Stimulated activated CD4-positive, alpha-beta T cell treated with anti-CD3 and anti-CD28 coated beads, Interleukin-15, amount 100 ng/mL, for 48 hours (primary cell): Measurements from ENCODE around the gene TARS3.

Source experiments
- DNase-seq, 2 donors: peaks; one replicate each; pipeline ENCODE4 v3.0.0-alpha.2; 2020; ENCODE audit warnings: low read depth in 2 of 2

Gene TARS3

DNA sequence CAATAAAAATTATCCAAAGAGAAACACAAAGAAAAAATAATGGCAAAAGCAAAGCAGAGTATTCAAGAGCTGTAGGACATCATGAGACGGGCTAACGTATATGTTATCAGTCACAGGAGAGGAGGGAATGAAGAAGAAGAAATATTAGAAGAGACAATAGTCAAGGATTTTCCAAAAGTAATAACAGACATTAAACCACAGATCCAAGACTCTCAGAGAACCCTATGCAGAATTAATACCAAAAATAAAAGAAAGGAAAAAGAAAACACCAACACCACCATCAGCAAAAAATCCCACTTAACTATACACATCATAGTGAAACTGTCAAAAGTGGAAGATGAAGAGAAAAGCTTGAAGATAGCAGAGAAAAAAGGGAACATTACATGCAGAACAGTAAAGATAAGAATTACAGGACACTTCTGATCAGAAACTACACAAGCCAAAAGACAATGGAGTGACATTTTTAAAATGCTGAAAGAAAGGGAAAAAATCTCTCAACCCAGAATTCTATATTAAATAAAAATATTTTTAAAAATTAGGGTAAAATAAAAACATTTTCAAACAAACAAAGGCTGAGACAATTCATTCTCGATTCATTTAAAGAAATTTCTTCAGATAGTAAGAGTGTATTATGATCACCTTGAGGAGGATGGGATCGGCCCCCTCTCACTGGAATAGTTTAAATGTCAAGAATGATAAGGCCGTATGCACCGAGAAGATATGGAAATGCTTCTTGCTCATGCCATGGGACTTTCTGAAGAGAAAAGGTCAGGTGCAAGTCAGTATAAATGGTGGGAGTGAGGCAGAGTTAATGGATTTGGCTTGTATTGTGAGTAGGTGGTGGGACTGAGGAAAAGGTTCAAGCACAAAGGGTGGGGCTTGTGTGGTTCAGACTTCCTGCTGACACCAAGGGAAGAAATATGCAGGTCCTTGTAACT lies 100.6 kb downstream of the TARS3 start:
- DNase-seq, result no peak

DNA sequence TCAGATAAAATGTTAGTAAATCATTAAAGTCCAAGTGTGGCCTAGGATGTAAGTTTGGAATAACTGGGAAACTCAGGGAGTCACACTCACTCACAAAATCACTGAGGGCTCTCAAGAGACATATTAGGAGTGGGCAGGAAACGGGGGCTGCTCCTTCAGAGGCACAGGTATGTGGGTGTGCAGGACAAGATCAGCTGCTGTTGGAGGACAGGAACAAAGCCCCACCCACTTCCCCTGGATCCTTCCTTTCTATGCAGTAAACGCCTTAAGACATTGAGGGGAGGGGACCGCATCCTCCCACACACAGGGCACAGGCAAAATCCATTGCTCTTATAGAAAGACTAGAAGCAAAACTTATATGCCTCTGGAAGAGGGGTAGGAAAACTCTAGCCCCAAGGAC lies 102.3 kb downstream of the TARS3 start:
- no peak for DNase-seq

DNA sequence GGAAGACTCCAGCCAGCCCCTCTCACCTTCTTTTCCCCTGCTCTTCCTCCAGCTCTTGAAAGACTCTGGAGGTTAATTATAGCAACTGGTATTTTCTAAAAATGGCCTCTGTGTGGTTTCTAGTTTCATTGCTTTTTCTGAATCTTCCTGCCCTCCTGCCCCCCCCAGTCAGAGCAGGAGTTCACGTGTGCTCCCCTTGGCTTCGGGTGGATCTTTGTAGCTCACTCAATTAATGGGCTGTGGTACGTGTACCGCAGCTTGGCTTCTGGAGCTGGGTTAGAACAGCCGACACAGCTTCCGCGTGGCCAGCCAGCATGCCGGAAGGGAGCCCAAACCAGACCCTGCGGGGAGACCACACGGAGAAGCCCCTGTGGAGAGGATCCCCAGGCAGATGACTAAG lies 103.6 kb downstream of the TARS3 start:
- no peak for DNase-seq

DNA sequence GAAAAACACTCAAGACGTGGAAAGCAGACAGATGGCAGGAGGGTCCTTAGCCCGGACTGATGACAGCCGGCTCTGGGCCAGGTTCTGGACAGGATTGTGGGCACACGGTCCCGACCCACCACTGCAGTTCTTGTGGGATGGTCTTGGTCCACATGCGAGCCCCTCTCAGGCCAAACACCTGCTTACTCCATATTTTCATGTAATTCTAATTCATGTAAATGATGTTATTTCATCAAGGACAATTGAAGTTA lies 104.7 kb downstream of the TARS3 start:
- no peak for DNase-seq

DNA sequence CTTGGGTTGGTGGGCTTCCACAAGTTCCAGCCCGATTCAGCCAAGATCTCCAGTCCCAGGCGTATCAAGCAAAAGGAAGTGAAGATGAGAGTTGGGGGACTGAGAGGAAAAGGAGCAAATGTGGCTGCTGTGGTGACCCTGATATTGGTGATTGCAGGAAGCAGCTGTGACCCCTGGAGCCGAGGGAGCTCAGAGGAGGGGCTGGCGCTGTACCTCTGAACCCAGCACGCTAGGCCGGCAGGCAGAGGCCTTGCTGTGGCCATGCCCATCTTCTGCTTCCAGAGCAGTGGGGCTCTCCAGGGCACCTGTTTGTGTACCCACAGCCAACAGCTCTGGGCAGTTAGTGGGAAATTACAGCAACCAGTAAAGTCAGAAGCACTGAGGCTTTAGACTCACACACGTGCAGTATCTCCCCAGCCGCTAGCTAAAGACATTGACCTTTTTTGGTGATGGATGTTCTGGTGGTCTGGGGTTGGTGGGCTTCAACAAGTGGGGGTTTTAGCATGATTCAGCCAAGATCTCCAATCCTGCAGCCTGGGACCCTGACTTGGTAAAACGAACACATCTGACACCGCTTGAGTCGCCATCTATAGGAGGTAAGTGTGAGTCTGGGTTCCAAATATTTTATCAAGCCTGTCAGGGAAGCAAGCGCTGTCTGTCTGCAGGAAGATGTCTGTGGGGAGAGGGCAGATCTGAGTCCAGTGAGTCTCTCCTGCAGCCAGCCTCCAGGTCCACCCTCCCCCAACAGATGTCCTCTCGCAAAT lies 105.2 kb downstream of the TARS3 start:
- DNase-seq, result no peak

GRCh38 chr15:101618076-101618475 lies 106.2 kb downstream of the TARS3 start:
- no peak for DNase-seq

DNA sequence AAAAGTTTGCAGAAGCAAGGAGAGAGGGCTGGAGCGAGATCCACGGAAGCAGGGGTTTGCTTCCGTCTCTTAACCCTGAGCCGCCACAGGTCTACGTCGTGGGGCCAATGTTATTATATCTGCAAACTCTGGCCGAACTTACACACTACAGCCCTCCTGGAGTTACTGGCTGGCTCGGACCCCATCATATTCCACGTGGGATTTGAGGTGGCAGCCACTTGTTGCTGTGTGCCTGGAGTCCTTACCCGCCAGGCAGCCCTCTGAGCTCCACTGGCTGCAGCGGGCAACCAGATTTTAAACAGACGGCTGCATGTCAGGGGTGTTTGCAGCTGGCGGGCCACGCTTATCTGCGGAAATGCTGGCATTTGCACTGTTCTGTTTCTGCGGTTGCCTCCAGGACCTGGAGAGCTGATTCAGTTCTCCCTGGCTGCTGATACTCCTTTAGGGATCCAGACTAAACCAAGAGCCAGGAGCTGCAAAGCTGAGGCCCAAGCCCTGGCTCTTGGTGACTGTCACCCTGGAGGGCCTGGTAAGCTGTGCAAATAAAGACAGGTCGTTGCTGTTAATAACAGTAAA lies 106.8 kb downstream of the TARS3 start:
- DNase-seq, result no peak

- no peak for DNase-seq
Observed at GRCh38 chr15:101615986-101616848, 108.1 kb downstream of the TARS3 start.

DNA sequence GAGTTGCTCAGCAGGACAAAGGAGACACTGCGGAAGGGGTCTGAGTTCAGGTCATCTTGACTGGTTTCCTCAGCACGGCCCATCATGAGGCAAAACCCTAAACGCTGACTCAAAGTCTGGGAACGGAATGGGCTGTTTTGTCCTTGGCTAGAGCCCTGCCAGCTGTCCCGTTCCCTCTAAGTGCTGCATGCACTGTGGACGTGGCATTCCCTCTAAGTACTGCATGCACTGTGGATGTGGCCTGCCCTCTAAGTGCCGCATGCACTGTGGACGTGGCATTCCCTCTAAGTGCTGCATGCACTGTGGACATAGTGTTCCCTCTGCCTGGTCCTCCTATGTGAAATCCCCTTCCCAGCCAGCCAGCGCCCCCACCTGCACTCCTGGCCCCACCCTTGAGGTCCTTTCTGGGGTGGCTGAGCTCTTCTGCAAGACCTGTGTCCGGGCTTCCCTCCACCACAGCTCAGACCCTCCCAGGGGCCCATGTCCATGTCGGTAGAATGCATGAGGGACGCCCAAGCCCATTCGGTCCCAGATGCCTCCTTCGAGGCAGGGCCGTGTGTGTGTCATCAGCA lies 108.8 kb downstream of the TARS3 start:
- no peak for DNase-seq

DNA sequence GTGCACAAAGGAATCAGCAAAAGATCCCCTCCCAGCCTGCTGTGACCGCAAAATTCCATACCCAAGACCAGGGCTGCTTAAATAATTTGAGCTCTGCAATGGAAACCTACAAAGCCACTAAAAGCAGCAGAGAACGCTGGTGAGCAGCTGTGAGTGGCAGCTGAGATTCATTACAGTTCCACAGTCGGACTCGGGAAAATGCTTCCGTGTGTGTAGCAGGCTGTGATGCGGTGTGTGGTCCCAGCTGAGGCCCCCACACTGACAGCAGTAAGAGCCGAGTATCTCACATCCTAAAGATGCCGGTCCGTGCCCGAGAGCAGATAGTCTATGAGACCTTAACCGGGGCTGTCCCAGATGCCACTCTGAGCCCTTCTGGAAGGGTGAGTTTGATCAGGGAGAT lies 109.5 kb downstream of the TARS3 start:
- no peak for DNase-seq

GRCh38 chr15:101614001-101614585 lies 110.2 kb downstream of the TARS3 start:
- DNase-seq, result no peak

DNA sequence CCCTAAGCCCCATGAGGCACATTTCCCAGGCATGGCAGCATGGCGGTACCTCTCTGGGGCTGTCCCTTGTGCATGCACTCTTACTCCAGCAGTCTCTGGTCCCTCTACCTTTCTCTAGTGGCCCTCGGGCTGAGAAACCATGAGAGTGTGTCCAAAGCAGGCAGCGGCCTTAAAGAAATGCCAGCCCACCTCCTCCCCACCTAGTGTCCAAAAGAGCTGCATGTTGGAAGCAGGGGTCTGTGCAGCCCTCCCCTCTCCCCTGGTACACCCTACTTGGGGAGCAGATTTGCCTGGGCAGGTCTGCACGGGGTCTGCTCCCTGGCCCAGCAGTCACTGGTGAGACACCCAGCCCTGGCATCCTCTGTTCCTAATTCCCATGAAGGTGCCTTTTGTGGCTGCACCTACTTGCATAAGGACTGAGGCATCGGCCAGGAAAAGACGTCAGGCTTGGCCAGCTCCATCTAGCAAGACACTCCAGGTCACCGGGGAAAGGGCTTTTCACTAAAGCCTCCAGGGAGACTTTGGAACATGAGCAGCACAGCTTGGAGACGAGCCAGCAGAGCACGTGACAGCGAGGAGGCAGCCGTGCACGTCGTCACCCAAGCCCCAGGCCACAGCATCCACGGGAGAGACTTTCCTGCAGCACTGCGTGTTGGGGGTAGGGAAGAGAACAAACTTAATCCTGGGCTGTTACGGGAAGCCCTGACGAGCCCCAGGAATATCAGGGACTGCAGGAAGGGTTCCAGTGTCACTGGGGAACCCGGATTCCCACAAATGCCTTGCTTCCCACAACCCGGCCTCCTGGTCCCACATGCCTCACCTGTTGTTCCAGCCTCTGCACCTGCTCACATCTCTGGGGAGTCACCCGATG lies 110.9 kb downstream of the TARS3 start:
- DNase-seq, result no peak

GRCh38 chr15:101612676-101613075 lies 111.6 kb downstream of the TARS3 start:
- no peak for DNase-seq

GRCh38 chr15:101611580-101612299 lies 112.5 kb downstream of the TARS3 start:
- no peak for DNase-seq

GRCh38 chr15:101611007-101611406 lies 113.3 kb downstream of the TARS3 start:
- DNase-seq, result no peak

DNA sequence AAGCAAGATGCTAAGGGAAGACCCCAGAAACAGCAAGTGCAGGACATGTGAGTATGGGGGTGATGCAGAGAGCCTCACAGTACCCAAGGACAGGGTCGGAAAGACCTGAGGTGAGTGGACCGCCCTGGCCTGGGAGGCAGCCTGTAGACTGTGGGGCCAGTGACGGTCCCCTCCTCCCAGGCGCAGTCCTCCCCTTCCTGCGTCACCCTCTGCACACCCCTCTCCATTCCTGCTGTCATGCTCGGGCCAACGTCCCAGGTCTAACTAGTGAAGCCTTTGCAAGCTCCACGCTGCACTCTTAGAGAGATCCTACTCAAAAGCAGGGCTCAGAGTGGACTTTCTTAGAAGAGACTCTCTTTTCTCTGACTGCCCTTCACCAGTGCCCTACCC lies 113.7 kb downstream of the TARS3 start:
- DNase-seq, result no peak

DNA sequence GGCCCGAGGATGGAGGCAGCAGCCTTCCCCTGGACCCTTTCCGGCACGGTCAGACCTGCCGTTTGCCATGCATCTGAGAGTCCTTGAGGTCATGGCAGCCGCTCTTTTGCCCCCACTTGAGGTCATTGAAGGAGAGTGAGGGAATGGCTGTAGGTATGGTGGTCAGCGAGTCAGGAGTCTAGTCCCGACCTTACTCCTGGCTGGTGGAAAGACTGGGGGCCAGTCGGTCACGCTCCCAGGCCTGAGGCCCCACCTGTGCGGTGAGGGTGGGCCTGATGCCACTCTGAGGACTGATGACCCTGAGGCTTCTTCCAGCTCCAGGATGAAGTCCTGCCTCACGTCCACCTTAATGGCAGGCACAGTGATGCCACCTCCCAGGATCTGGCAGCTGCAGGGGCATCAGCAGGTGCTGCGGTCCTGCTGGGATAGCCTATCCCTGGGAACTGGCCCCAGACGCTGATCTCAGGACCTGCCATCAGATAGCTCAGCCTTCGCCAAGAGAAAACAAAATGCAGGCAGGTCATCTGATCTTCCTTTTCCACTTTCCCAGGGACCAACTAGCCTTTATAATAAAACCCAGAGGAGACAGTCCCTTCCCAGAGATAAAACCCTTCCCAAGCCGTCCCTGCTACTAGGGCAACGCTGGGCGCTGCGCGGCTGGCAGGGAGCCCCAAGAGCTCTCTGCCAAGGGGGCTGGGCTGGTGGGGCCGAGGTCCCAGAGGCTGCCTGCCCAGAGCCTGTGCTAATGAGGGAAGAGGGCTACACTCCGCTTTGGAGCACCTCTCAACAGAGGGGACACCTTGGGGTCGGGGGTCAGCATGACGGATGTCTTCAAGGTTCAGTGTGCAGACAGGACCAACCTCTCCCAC lies 114.3 kb downstream of the TARS3 start:
- DNase-seq, result no peak

GRCh38 chr15:101608201-101608600 lies 116.1 kb downstream of the TARS3 start:
- no peak for DNase-seq

DNA sequence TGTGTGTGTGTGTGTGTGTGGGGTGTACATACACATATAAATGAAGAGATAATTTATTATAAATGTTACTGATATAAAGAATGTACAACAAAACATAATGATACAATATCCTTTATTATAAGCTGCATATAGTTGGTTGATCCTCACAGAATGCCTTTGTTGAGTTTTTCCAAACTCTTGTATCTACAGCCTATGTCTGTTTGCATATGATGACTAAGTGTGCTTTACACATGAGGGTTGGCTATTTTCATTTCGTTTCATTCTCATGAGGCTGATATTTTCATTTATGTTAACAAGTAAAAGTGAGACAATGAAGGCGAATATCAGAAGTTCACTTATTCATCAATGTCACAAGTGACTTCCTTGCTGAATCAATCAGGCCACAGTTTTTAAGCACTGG lies 117.2 kb downstream of the TARS3 start:
- DNase-seq, result no peak
